ENCODE measurements around the gene GPR3.
A peak's percentile ranks its signal among the peaks of the same experiment; 100 is the strongest.
"Not testable (repeated sequence)": the region's sequence is repeated elsewhere in the genome, so short reads cannot be mapped to it uniquely, and the experiment has no call there.

GPR3 gene

DNA sequence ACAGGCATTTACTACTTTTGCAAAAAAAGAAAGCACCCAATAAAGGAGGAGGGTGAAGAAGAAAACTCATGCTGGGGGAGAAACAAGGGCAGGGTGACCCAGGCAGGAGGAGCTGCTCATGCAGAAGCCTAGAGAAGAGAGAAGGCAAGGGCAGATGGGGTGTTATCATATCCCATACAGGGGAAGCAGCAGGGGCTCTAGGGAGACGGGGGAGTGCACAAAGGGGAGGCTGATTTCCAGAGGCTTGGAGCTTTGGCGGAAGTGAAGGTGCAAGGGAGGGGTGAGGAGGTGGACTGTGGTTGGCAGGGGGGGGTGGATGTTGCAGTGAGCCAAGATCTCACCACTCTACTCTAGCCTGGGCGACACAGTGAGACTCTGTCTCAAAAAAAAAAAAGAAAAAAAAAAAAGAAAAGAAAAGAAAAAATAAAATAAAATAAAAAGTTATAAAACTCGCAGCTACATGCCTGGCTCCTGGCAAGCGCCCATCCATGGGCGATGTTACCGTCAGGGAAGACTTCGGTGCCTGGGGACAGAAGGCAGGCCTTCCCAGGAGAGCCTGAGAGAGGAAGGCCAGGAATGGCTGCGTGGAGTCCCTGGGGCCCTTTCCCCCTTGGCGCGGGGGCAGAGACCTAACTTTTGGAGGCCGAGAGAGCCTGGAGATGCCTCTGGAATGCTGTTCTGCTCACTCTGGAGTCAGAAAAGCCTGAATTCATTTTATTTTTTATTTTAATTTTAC, 14.5 kb upstream of the GPR3 start:
- DNase-seq (ENCODE audit: low read depth in 2 of 2) = no peak

DNA sequence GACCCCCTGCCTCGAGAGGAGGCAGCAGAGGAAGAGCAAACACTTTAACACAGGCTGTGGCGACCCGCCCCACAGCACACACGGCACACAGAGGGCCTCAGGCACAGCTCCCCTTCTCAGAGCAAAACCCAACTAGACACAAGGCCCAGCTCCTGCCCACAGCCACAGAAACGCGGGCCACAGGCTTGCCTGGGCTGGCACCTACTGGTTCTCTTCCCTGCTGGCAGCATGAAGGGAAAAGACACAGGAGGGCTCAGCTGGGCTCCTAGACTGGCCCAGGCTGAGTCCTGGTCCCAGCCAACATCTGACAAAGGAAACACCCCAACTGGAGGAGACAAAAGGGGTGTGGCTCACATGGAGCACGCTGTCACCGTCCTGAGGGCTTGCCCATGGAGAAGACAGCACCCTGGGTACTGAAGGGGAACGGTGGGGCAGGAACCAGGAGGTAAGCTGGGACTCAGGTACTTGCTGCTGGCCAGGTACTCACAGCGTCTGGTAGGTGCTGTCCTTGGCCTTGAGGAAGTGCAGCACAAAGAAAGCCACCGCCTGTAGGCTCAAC, 12.8 kb upstream of the GPR3 start:
- DNase-seq (ENCODE audit: low read depth in 2 of 2) = no peak

DNA sequence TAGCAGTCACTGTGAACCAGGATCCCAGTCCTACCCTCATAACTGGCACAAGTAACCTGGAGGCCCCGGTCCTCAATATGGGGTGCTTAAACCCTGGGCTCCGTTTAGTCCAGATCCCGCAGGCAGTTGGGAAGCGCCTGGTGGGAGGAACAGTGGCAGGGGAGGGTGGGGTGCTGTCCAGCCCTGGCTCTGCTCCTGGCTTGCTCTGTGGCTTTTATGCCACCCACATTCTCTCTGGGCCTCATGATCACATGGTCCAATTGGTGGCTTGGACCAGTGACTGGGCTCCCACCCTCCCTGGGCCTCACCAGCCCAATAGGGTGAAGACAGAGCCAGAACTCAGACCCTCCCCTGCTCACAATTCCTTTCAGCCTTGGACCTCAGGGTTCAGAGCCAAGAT, 12.2 kb upstream of the GPR3 start:
- no peak for DNase-seq (ENCODE audit: low read depth in 2 of 2)

GRCh38 chr1:27380766-27381733, 11.4 kb upstream of the GPR3 start:
- no peak for DNase-seq (ENCODE audit: low read depth in 2 of 2)

GRCh38 chr1:27381969-27382762, 10.3 kb upstream of the GPR3 start:
- no peak for DNase-seq (ENCODE audit: low read depth in 2 of 2)

GRCh38 chr1:27383039-27383605, 9.3 kb upstream of the GPR3 start, which contains the start of gene CD164L2:
CD164L2 (minus strand) TSS chr1:27383333; CDS start chr1:27383239, 94 bp downstream.
- no peak for DNase-seq (ENCODE audit: low read depth in 2 of 2)

GRCh38 chr1:27383661-27384060, 8.8 kb upstream of the GPR3 start:
- no peak for DNase-seq (ENCODE audit: low read depth in 2 of 2)

DNA sequence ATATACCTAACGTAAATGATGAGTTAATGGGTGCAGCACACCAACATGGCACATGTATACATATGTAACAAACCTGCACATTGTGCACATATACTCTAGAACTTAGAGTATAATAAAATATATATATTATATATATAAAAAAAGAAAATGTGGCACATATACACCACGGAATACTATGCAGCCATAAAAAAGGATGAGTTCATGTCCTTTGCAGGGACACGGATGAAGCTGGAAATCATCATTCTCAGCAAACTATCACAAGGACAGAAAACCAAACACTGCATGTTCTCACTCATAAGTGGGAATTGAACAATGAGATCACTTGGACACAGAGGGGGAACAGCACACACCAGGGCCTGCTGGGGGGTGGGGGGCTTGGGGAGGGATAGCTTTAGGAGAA, 7.6 kb upstream of the GPR3 start:
- DNase-seq (ENCODE audit: low read depth in 2 of 2) = not testable (repeated sequence)

DNA sequence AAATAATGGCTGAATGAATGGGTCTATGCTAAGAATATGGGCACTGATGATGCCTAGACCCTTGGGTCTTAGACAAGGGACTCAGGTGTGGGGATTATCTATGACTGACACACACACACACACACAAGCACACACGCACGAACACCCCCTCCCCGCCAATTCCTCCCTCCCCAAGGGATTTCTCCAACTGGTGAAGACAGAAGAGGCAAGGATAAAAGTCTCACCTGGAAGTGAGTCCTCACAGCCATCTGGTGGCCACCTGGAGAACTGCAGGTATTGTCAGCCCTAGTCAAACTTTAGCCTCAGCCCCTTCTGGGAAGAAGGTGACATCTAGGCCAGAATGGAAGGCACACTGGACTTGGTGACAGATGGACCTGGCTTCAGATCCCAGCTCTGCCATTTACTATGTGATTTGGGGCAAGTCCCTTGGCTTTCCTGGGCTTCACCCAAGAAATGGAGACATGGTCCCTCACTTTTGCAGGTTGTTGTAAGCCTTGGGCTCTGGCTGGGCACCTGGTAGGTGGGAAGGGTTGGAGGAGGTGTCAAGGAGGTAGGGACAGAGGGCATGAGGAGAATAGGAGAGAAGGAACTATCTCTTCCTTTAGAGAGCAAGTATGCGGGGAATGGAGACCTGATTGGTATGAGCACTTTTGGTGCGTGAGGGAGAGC, 4.0 kb upstream of the GPR3 start:
- peak; percentile 67 to 71 for DNase-seq (ENCODE audit: low read depth in 2 of 2)

DNA sequence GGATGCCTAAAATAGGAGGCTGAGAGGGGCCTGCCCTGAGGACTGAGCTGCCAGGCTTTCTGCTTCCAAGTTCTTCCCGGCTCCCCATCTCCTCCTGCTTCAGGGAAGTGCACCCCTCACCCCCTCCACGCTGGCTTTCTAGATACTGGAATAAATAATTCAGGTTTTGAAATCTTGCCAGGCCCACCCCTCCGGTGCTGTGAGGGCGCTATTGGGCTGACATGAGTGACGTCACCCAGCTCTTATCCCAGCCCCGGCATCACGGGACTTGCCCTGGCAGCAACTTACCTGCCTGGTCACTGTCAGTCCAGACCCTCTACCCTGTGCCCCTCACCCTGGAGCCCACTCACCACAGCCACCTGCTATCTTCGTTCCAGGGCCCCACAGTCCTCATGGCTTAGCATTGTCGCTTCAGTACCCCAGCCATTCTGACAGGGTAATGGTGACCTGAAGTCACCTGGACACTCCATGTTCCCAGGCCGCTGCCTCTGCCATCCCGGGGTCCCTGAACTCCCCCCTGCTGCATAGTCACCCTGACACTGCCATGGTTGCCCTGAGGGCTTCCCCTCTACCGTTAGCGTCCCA, 819 bp upstream of the GPR3 start:
- no peak for DNase-seq (ENCODE audit: low read depth in 2 of 2)

GRCh38 chr1:27392778-27393635, 585 bp downstream of the GPR3 start:
- no peak for DNase-seq (ENCODE audit: low read depth in 2 of 2)

- no peak for DNase-seq (ENCODE audit: low read depth in 2 of 2)
Observed at GRCh38 chr1:27393641-27394281, 1.3 kb downstream of the GPR3 start.

DNA sequence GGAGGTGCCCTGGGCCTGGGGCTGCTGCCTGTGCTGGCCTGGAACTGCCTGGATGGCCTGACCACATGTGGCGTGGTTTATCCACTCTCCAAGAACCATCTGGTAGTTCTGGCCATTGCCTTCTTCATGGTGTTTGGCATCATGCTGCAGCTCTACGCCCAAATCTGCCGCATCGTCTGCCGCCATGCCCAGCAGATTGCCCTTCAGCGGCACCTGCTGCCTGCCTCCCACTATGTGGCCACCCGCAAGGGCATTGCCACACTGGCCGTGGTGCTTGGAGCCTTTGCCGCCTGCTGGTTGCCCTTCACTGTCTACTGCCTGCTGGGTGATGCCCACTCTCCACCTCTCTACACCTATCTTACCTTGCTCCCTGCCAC, 1.8 kb downstream of the GPR3 start:
- no peak for DNase-seq (ENCODE audit: low read depth in 2 of 2)

GRCh38 chr1:27394925-27395324, 2.5 kb downstream of the GPR3 start:
- DNase-seq (ENCODE audit: low read depth in 2 of 2) = no peak

- peak; percentile 65 to 68 for DNase-seq (ENCODE audit: low read depth in 2 of 2)
Observed at GRCh38 chr1:27395441-27396195, 3.2 kb downstream of the GPR3 start.

- no peak for DNase-seq (ENCODE audit: low read depth in 2 of 2)
Observed at GRCh38 chr1:27397110-27397509, 4.7 kb downstream of the GPR3 start.

GRCh38 chr1:27397749-27398148, 5.3 kb downstream of the GPR3 start:
- DNase-seq (ENCODE audit: low read depth in 2 of 2) = no peak
